Fibroblast of pulmonary artery (primary cell): Measurements from ENCODE around the gene TNKS1BP1.
"Not testable (repeated sequence)": the region's sequence is repeated elsewhere in the genome, so short reads cannot be mapped to it uniquely, and the experiment has no call there.

Experiments used
- DNase-seq: peaks from one replicate; pipeline ENCODE4 v3.0.0-alpha.2; 2010; ENCODE audit warnings: low read depth
- H3K4me3 ChIP-seq: replicated peaks from 2 replicates; pipeline ENCODE4 v1.5.1; 2011; ENCODE audit warnings: low read depth, mild to moderate bottlenecking, control low read depth, low read length, moderate library complexity
- TF ChIP-seq, protein P1 (sequence below): IDR thresholded peaks from 2 replicates; pipeline ENCODE4 v1.5.1; 2011; ENCODE audit warnings: mild to moderate bottlenecking, control low read depth, low read length, inconsistent platforms; ENCODE audit errors: missing control alignments

Gene TNKS1BP1

DNA sequence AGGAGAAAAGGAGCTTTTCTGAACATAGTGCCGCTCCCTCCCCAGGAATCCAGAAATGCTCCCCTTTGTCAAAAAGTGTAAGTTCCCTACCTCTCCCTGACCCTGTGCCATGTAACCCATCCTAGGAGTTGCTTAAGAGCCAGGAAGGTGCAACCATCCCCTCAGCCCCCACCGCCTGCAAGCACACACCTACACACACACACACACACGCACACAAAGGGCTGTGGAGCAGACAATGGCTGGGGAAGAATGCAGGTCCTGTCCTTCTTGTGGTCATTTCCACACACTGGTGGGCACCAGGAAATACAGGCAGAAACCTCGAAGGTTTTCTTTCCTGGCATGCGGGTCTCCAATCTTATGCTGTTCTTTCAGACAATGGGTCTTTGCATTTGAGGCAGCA lies 14.6 kb upstream of the TNKS1BP1 start:
- TF ChIP-seq, protein P1, sequence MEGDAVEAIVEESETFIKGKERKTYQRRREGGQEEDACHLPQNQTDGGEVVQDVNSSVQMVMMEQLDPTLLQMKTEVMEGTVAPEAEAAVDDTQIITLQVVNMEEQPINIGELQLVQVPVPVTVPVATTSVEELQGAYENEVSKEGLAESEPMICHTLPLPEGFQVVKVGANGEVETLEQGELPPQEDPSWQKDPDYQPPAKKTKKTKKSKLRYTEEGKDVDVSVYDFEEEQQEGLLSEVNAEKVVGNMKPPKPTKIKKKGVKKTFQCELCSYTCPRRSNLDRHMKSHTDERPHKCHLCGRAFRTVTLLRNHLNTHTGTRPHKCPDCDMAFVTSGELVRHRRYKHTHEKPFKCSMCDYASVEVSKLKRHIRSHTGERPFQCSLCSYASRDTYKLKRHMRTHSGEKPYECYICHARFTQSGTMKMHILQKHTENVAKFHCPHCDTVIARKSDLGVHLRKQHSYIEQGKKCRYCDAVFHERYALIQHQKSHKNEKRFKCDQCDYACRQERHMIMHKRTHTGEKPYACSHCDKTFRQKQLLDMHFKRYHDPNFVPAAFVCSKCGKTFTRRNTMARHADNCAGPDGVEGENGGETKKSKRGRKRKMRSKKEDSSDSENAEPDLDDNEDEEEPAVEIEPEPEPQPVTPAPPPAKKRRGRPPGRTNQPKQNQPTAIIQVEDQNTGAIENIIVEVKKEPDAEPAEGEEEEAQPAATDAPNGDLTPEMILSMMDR = no peak
- no peak overlapping the region for H3K4me3 ChIP-seq
- no peak for DNase-seq

- TF ChIP-seq, protein P1 = no peak
- no peak for DNase-seq
- H3K4me3 ChIP-seq = no peak within 1 kb of the TSS
Measured at GRCh38 chr11:57338142-57338541, 13.4 kb upstream of the TNKS1BP1 start, which contains the start of gene P2RX3. TSS of gene P2RX3 (plus strand) at chr11:57338352. CDS start at chr11:57338551, 199 bp downstream.

GRCh38 chr11:57336856-57337255 lies 12.1 kb upstream of the TNKS1BP1 start:
- not testable (repeated sequence) for H3K4me3 ChIP-seq

GRCh38 chr11:57336111-57336666 lies 11.4 kb upstream of the TNKS1BP1 start:
- DNase-seq = no peak
- H3K4me3 ChIP-seq = peak overlapping the region; percentile 79

More at GRCh38 chr11:57336856-57337255, 12.1 kb upstream of the TNKS1BP1 start:
- DNase-seq = not testable (repeated sequence)

GRCh38 chr11:57335343-57336110 lies 10.8 kb upstream of the TNKS1BP1 start, which contains the start of gene SSRP1:
TSS of gene SSRP1 (minus strand) at chr11:57335892. CDS start at chr11:57335121, 771 bp downstream.
- TF ChIP-seq, protein P1 = no peak
- peak within 1 kb of the TSS; percentile 79 for H3K4me3 ChIP-seq
- DNase-seq = peak; percentile 87

More at GRCh38 chr11:57336111-57336666, 11.4 kb upstream of the TNKS1BP1 start:
- TF ChIP-seq, protein P1 = no peak

GRCh38 chr11:57335023-57335342 lies 10.2 kb upstream of the TNKS1BP1 start:
- peak overlapping the region; percentile 79 for H3K4me3 ChIP-seq
- TF ChIP-seq, protein P1 = no peak
- DNase-seq = no peak

- no peak for DNase-seq
- TF ChIP-seq, protein P1 = no peak
- H3K4me3 ChIP-seq = no peak overlapping the region
Measured at GRCh38 chr11:57332694-57333440, 8.1 kb upstream of the TNKS1BP1 start.
